K562 (cell line): ENCODE data around the gene UTS2R. TPM values are rescaled to one million over a fixed set of nuclear protein-coding genes. Genes with fewer than 3 reads are reported as not detected.

ENCODE experiments used
- ATAC-seq: fragments of 200-7000 bp; cut with Tn5 transposase; 3 replicates; pipeline ENCODE4 v1.9.1; 2020; ENCODE audit warnings: moderate library complexity
- BruUV-seq: library from RNA; stranded (reverse); fragments of 400-500 nt; replicated peaks from 2 replicates; lab custom pipeline; 2021; lab: Mats Ljungman, UMichigan
- CTCF ChIA-PET: fragments of 300-600 bp; formaldehyde crosslinking; extraction: SDS; loops from one replicate; lab custom pipeline; 2021; ENCODE audit warnings: low intra/inter-chr PET ratio; lab: Yijun Ruan, JAX
- POLR2A ChIA-PET: fragments of 300-600, 350-650 bp; sonication (Branson Sonifier 250); formaldehyde crosslinking; extraction: SDS; loops from one replicate; lab custom pipeline; 2021; ENCODE audit warnings: antibody characterized with exemption, inconsistent platforms; lab: Yijun Ruan, JAX
- DNase-seq, 4 experiments: peaks; one replicate each; pipeline versions ENCODE4 v3.0.0 to v3.0.0-alpha.2; 2011 to 2018; ENCODE audit warnings: low spot score in 3 of 4, mixed read lengths in 3 of 4; ENCODE audit errors: extremely low read depth in 1 of 4
- FAIRE-seq: peaks from 2 replicates; lab custom pipeline; 2011; peaks lifted over from hg19 to GRCh38; lab: Jason Lieb, UNC
- H2AFZ ChIP-seq: 2 replicates; pipeline ENCODE4 v1.6.0; 2011; ENCODE audit warnings: low read depth, low read length, control low read depth, inconsistent platforms
- H3K27ac ChIP-seq: fragments of 200-600 bp; 3 replicates; pipeline ENCODE4 v1.8.0; 2011; ENCODE audit warnings: low read depth, mild to moderate bottlenecking, control low read depth, inconsistent platforms, low read length, moderate library complexity, mixed read lengths; ENCODE audit errors: extremely low read depth
- H3K27me3 ChIP-seq, 2 experiments: fragments of 300-600 bp in 1 of 2; 2 replicates in 1 of 2; 3 replicates in 1 of 2; pipeline versions ENCODE4 v1.6.0 to v1.8.0; 2011; ENCODE audit warnings: inconsistent platforms in 2 of 2, low read length in 2 of 2, mild to moderate bottlenecking in 1 of 2, mixed read lengths in 1 of 2, moderate library complexity in 1 of 2; ENCODE audit not compliant: control insufficient read depth in 2 of 2, insufficient read depth in 2 of 2
- H3K36me3 ChIP-seq: fragments of 300-600 bp; 3 replicates; pipeline ENCODE4 v1.8.0; 2011; ENCODE audit warnings: mild to moderate bottlenecking, low read length, inconsistent platforms; ENCODE audit not compliant: control insufficient read depth, insufficient read depth
- H3K4me1 ChIP-seq, 2 experiments: fragments of 200-600 bp in 1 of 2; replicated peaks in 1 of 2; 2 replicates in 1 of 2; 3 replicates in 1 of 2; pipeline versions ENCODE4 v1.5.1 to v1.8.0; 2011; ENCODE audit warnings: inconsistent platforms in 2 of 2, low read length in 2 of 2, mild to moderate bottlenecking in 1 of 2, mixed read lengths in 1 of 2, moderate library complexity in 1 of 2; ENCODE audit not compliant: control insufficient read depth in 2 of 2, insufficient read depth in 2 of 2
- H3K4me2 ChIP-seq: 2 replicates; pipeline ENCODE4 v1.6.1; 2011; ENCODE audit warnings: low read length, control low read depth, inconsistent platforms, mixed read lengths; ENCODE audit not compliant: insufficient read depth
- H3K4me3 ChIP-seq: fragments of 200-600 bp; sonication (generic), shearing (Covaris generic); 2 replicates; pipeline ENCODE4 v1.5.1; 2016; ENCODE audit warnings: control low read depth, inconsistent platforms
- H3K79me2 ChIP-seq: fragments of 200-600 bp; 3 replicates; pipeline ENCODE4 v1.8.0; 2011; ENCODE audit warnings: low read length, inconsistent platforms; ENCODE audit not compliant: control insufficient read depth, insufficient read depth
- H3K9ac ChIP-seq, 2 experiments: 2 replicates each; pipeline versions ENCODE4 v1.6.0 to v1.6.1; 2011; ENCODE audit warnings: low read depth in 2 of 2, low read length in 2 of 2, control low read depth in 1 of 2, inconsistent platforms in 1 of 2, mild to moderate bottlenecking in 1 of 2, mixed read lengths in 1 of 2; ENCODE audit not compliant: insufficient read depth in 1 of 2
- H3K9me1 ChIP-seq: one replicate; pipeline ENCODE4 v1.6.0; 2011; ENCODE audit warnings: inconsistent platforms, mild to moderate bottlenecking, low read length, moderate library complexity; ENCODE audit not compliant: control insufficient read depth, insufficient read depth
- H3K9me3 ChIP-seq: replicated peaks from 2 replicates; pipeline ENCODE4 v1.5.1; 2011; ENCODE audit warnings: low read depth, low read length, inconsistent platforms; ENCODE audit not compliant: control insufficient read depth, insufficient read depth
- H4K20me1 ChIP-seq: replicated peaks from 2 replicates; pipeline ENCODE4 v1.6.1; 2011; ENCODE audit warnings: low read length, inconsistent platforms, mixed read lengths; ENCODE audit not compliant: control insufficient read depth, insufficient read depth
- C11orf30 ChIP-seq: fragments of 450-650 bp; IDR thresholded peaks from 2 replicates; pipeline ENCODE4 v1.6.1; 2016; ENCODE audit warnings: low read depth, mild to moderate bottlenecking
- CBX3 ChIP-seq, 2 experiments: IDR thresholded peaks; 1 replicate in 1 of 2; 2 replicates in 1 of 2; pipeline ENCODE4 v1.6.1; 2012; ENCODE audit warnings: inconsistent platforms in 2 of 2, low read length in 2 of 2, borderline replicate concordance in 1 of 2, control low read depth in 1 of 2
- CC2D1A ChIP-seq: fragments of 450-650 bp; IDR thresholded peaks from 2 replicates; pipeline ENCODE4 v1.6.1; 2017; ENCODE audit warnings: mild to moderate bottlenecking
- CEBPB ChIP-seq: fragments of 450-650 bp; IDR thresholded peaks from 2 replicates; pipeline ENCODE4 v1.6.1; 2016; ENCODE audit warnings: missing genetic modification characterization, missing compliant biosample characterization
- CTBP1 ChIP-seq: fragments of 450-650 bp; IDR thresholded peaks from 2 replicates; pipeline ENCODE4 v1.6.1; 2016; ENCODE audit warnings: borderline replicate concordance
- CTCF ChIP-seq, 3 experiments: IDR thresholded peaks in 2 of 3; conservative IDR thresholded peaks in 1 of 3; 2 replicates each; pipeline ENCODE4 v1.5.1; 2011 to 2012; ENCODE audit warnings: low read length in 3 of 3, mild to moderate bottlenecking in 3 of 3, control low read depth in 2 of 3, improper control_type of control experiment in 1 of 3, inconsistent platforms in 1 of 3, low read depth in 1 of 3, mixed read lengths in 1 of 3, moderate library complexity in 1 of 3; ENCODE audit not compliant: insufficient read depth in 2 of 3
- ETV5 ChIP-seq: sonication (generic); formaldehyde crosslinking; IDR thresholded peaks from 2 replicates; pipeline ENCODE4 v1.4.0; 2020; ENCODE audit warnings: low read depth, mild to moderate bottlenecking, missing genetic modification reagents
- KDM1A ChIP-seq, 2 experiments: fragments of 450-650 bp; IDR thresholded peaks; 2 replicates each; pipeline ENCODE4 v1.6.1; 2016; ENCODE audit warnings: mild to moderate bottlenecking in 2 of 2
- NFXL1 ChIP-seq: fragments of 450-650 bp; formaldehyde crosslinking; IDR thresholded peaks from 2 replicates; pipeline ENCODE4 v1.4.0; 2021; ENCODE audit warnings: mild to moderate bottlenecking
- SMC3 ChIP-seq: conservative IDR thresholded peaks from 2 replicates; pipeline ENCODE4 v1.6.1; 2011; ENCODE audit warnings: low read depth, low read length, improper control_type of control experiment; ENCODE audit not compliant: insufficient read depth
- ZNF263 ChIP-seq: sonication (generic); formaldehyde crosslinking; IDR thresholded peaks from 2 replicates; pipeline ENCODE4 v1.8.0; 2022; ENCODE audit warnings: mild to moderate bottlenecking, missing genetic modification reagents, borderline replicate concordance
- ZNF778 ChIP-seq: fragments of 450-650 bp; formaldehyde crosslinking; IDR thresholded peaks from 2 replicates; pipeline ENCODE4 v1.4.0; 2020; ENCODE audit warnings: mild to moderate bottlenecking, moderate library complexity
- WGBS: fragments of 100-300 bp; shearing (Covaris generic); methylation state at CpG from one replicate; pipeline ENCODE4 v1.1.6; 2016; ENCODE audit warnings: low coverage, mixed read lengths; ENCODE audit not compliant: insufficient coverage; ENCODE audit errors: missing lambda C conversion rate; 5-methylcytosine and 5-hydroxymethylcytosine counted together
- in situ Hi-C: fragments of 300-500 bp; cut with MboI; formaldehyde crosslinking; loops from 4 replicates; pipeline ENCODE4 v1.15.0; 2018; ENCODE audit warnings: inconsistent platforms, mixed read lengths
- intact Hi-C: fragments of 100-400 bp; cut with micrococcal nuclease; formaldehyde crosslinking; loops from 2 replicates; pipeline ENCODE4 v1.14.2; 2022
- polyA plus RNA-seq, 8 experiments: library from polyadenylated mRNA; depleted of rRNA in 4 of 8; stranded (reverse) in 5 of 8; unstranded in 3 of 8; fragments of >200 nt; fragmentation: Nextera tagmentation in 2 of 8; fragmentation: Illumina TruSeq in 1 of 8; extraction: Ambion mirVana in 2 of 8; extraction: Trizol in 1 of 8; gene quantifications; 2 replicates each; pipeline versions ENCODE4 v1.2.1 to v1.2.3, GENCODE V29; 2011 to 2014; ENCODE audit warnings: inconsistent platforms in 1 of 8, missing spikeins in 1 of 8
- total RNA-seq, 7 experiments: library from RNA; depleted of rRNA in 6 of 7; stranded (reverse); fragments of >200 nt in 6 of 7; fragmentation: Illumina TruSeq in 2 of 7; extraction: Trizol in 2 of 7; gene quantifications; 2 replicates each; pipeline versions ENCODE4 v1.2.1 to v1.2.3, GENCODE V29; 2011 to 2021; ENCODE audit warnings: low replicate concordance in 1 of 7
- TF ChIP-seq, protein P1 (sequence below): fragments of 450-650 bp; IDR thresholded peaks from 2 replicates; pipeline ENCODE4 v1.6.1; 2016

Gene UTS2R
- total and polyA plus RNA-seq, 9 of the 15 experiments (the other 6 are each of a cell fraction or from before 2014, with no cell fraction given): 0.22 TPM; not detected in 8

DNA sequence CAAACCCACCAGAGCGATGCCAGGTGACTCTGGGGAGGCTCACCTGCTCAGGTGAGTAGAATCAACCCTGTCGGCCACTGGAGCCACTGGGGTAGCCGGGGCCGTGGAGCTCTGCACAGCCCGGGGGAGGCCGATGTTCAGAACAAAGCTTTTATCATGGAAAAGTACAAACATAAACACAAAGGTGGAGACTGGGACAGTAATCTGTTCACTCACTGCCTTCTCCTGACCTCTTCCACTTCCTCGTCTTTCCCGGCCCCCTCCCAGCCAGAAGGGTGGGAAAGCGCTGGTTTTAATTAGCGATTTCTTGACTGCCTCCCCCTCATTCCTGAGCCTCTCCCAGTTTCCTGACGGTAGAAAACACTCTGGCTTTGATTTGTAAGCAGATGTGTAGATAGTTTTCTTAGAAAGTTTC is 22.3 kb upstream of the UTS2R start (continued):
- TF ChIP-seq CEBPB (no peak), KDM1A (IDR thresholded peaks at IDR 0.05) (peak; percentile 66 to 72; a peak in 3 of 4 replicates), ZNF778 (CRISPR knock-in tag) (no peak)

DNA sequence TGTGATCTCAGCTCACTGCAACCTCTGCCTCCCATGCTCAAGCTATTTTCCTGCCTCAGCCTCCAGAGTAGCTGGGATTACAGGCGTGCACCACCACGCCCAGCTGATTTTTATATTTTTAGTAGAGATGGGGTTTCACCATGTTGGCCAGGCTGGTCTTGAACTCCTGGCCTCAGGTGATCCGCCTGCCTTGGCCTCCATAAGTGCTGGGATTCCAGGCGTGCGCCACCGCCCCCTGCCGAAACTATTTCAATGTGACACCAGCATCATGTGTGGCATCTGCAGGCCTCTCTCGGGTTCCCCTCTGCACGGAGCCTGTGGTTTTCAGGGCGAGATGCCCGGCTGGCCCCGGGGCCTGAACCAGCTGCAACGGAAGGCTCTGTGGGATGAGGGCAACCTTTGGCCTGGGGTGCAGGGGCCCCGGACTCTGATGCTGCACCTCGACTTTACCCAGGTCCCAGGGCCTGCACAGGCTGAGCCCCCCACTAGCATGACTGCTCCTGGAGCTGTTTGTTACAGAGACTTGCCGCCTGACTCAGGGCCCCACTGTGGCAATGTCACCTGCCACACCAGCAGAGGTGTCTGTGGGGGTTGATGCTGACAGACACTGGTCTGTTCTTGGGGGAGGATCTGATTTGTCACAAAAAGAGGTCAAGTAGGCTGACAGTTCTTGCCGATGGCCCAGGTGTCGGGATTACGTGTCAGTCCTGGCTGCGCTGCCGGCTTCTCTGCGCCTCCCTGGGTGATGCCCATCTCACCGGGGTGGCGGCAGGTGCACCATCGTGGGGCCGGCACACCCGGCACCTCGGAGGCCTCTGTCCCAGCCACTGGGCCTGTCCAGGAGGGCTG is 21.2 kb upstream of the UTS2R start:
- no peak overlapping the region for H3K27ac ChIP-seq
- WGBS: 56% methylated on average over 19 of the region's 28 CpGs
- TF ChIP-seq ZNF263 (CRISPR knock-in tag) (no peak), CTCF (IDR thresholded peaks at IDR 0.05 in 2 of 3, conservative IDR thresholded peaks at IDR 0.05 in 1 of 3; ENCODE audit: insufficient read depth in 2 of 3, low read depth in 1 of 3, low read length in 3 of 3) (peak; percentile 49 to 64 (median 57); a peak in 4 of 6 replicates), CC2D1A (peak; percentile 74; the same call in 1 of the 2 replicates), CBX3 (IDR thresholded peaks at IDR 0.05; ENCODE audit: borderline replicate concordance in 1 of 2, low read length in 2 of 2) (no peak), C11orf30 (no peak), NFXL1 (no peak), SMC3 (peak; percentile 32; the same call in 1 of the 2 replicates), ETV5 (no peak), CTBP1 (peak; percentile 31; the same call in 1 of the 2 replicates)
- TF ChIP-seq, protein P1, sequence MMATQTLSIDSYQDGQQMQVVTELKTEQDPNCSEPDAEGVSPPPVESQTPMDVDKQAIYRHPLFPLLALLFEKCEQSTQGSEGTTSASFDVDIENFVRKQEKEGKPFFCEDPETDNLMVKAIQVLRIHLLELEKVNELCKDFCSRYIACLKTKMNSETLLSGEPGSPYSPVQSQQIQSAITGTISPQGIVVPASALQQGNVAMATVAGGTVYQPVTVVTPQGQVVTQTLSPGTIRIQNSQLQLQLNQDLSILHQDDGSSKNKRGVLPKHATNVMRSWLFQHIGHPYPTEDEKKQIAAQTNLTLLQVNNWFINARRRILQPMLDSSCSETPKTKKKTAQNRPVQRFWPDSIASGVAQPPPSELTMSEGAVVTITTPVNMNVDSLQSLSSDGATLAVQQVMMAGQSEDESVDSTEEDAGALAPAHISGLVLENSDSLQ: no peak

More for the DNA sequence above, 21.2 kb upstream of the UTS2R start:
- Histone ChIP-seq H3K9me3 (no peaks in the 10 kb centered on the region), H3K27me3 (no peaks in the 10 kb centered on the region), H3K4me2 (no peak overlapping the region), H4K20me1 (no peaks in the 10 kb centered on the region), H3K36me3 (no peaks in the 10 kb centered on the region), H3K9me1 (no peaks in the 10 kb centered on the region), H3K4me3 (no peak overlapping the region), H3K4me1 (peaks cover 24 to 65% of the 10 kb centered on the region in 2 experiments), H3K9ac (no peak overlapping the region), H3K79me2 (no peaks in the 10 kb centered on the region), H2AFZ (no peak overlapping the region)
- intact Hi-C loops (loop anchor here (1.0 to 10.0 kb wide), 4 partner anchors 64 to 417 kb away; no protein-coding TSS in a partner anchor), in situ Hi-C loops (loop anchor here (5.0 kb wide), 2 partner anchors 207 to 432 kb away; no protein-coding TSS in a partner anchor)
- ChIA-PET CTCF (interaction anchor here (0.5 to 2.1 kb wide), 4 partner anchors 38 to 145 kb away, joined by 3 to 4 read pairs (median 4); no protein-coding TSS in a partner anchor), POLR2A (interaction anchor here (0.6 to 1.6 kb wide), 4 partner anchors 65 to 254 kb away, joined by 3 to 4 read pairs (median 4); partner anchors contain the start of gene HEXD)
- FAIRE-seq (no peak), ATAC-seq (peak; percentile 72), DNase-seq (peak in 2 of 4 experiments; percentile 46 to 78)
- no TSS peak for BruUV-seq
